ENCODE results near the gene FOXL1.

The FOXL1 gene

DNA sequence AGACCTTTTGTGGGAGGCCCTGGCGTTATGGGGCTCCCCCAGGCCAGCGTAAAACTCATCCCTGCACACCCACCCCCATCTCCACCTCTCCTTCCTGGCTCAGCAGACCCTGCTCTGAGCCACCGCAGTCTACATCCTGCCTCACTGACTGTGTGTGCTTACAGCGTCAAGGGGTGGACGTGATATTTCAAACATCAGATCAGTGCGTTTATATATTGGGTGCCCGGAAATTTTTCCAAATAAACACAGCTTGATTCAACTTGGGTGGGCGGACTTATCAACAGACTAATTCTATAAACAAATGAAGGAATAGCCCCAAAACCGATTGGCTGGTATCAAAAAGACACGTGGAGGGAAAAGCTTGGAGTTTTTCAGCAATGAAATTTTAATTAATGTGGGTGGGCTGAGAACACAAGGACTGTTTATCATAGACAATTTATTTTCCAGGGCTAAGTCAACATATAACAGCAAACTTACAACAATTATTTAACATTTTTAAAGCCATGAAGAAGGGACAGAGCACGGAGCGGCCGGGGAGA, at the start of gene FOXL1:
TSS of gene FOXL1 (plus strand) at position 489 of the 539 bp plus-strand sequence. CDS start 175 bp downstream, outside the sequence.
- H3K4me3 ChIP-seq (ENCODE audit: low read length): no peak within 1 kb of the TSS
- TF ChIP-seq ZNF274 (IDR thresholded peaks at IDR 0.05; ENCODE audit: low read depth, low read length): no peak

GRCh38 chr16:86529160-86529559, 49.2 kb upstream of the FOXL1 start:
- no peak for TF ChIP-seq ZNF274 (IDR thresholded peaks at IDR 0.05; ENCODE audit: low read depth, low read length)

DNA sequence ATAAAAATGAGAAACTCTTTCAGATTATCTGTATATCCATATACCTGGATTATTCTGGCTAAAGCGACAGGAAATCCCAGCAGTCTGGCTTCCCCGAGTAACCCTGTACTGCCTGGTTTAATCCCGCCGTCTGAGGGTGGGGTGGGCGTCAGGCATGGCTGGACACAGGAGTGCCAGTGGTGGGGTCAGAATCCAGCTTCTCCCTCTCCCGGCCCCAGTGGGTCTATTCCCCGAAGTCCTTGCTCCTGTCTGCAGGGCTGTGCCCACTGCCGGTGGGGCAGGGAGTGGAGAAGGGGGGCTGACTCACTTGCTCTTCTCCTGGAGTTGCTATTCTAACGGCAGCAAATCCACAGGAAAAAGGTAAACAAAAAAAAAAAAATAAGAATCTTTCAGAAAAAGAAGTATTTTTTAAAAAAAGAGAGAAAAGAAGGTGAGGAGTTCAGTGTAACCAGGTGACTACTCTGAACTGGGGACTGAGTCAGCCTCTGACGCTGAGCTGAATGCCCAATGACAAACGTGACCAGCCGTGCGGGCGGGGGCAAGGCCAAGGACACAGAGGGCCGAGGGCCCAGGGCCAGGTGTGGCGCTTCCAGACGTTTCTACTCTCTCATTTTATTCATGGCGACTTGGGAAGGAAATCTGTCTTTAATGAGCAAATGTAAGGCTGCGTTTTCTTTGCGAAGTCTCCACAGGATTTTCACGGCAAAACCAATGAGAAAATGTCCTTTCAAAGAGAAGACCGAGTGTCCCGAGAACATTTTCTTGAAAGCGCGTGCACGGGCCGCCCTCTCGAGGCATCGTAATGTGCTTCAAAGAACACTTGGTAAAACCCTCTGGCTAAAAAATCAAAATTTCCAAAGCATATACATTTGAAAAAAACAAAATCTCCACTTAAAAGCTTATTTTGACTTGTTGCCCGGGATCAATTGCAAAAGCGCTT, 47.8 kb upstream of the FOXL1 start:
- no peak for TF ChIP-seq ZNF274 (IDR thresholded peaks at IDR 0.05; ENCODE audit: low read depth, low read length)
- H3K4me3 ChIP-seq (ENCODE audit: low read length): no peak overlapping the region

More at GRCh38 chr16:86529160-86529559, 49.2 kb upstream of the FOXL1 start:
- no peak overlapping the region for H3K4me3 ChIP-seq (ENCODE audit: low read length)

DNA sequence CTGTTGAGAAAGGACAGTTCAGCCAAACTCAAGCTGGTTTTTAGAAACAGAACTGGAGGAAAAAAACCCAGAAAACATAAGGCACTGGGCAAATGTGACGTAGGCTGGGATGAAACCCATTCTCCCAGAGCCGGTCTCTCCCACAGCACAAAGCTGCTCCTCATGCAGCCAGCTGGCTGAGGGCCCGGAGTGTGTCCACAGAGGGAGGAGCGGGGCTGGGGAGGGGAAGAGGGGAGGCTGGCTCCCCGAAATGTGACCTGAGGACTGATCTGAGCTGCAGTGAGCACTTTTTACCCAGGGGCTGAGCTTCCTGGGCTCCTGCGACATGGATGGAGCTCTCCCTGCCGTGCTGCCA, 47.2 kb upstream of the FOXL1 start:
- H3K4me3 ChIP-seq (ENCODE audit: low read length): no peak overlapping the region

GRCh38 chr16:86531641-86532525, 46.5 kb upstream of the FOXL1 start:
- no peak for TF ChIP-seq ZNF274 (IDR thresholded peaks at IDR 0.05; ENCODE audit: low read depth, low read length)

More for the DNA sequence above, 47.2 kb upstream of the FOXL1 start:
- no peak for TF ChIP-seq ZNF274 (IDR thresholded peaks at IDR 0.05; ENCODE audit: low read depth, low read length)

GRCh38 chr16:86532526-86532815, 45.9 kb upstream of the FOXL1 start:
- no peak overlapping the region for H3K4me3 ChIP-seq (ENCODE audit: low read length)
- no peak for TF ChIP-seq ZNF274 (IDR thresholded peaks at IDR 0.05; ENCODE audit: low read depth, low read length)

More at GRCh38 chr16:86531641-86532525, 46.5 kb upstream of the FOXL1 start:
- no peak overlapping the region for H3K4me3 ChIP-seq (ENCODE audit: low read length)

- no peak for TF ChIP-seq ZNF274 (IDR thresholded peaks at IDR 0.05; ENCODE audit: low read depth, low read length)
- H3K4me3 ChIP-seq (ENCODE audit: low read length): no peak overlapping the region
These were observed 45.3 kb upstream of the FOXL1 start for GRCh38 chr16:86533076-86533475.

- no peak overlapping the region for H3K4me3 ChIP-seq (ENCODE audit: low read length)
- no peak for TF ChIP-seq ZNF274 (IDR thresholded peaks at IDR 0.05; ENCODE audit: low read depth, low read length)
These were observed 44.5 kb upstream of the FOXL1 start for GRCh38 chr16:86533767-86534351.

- no peak for TF ChIP-seq ZNF274 (IDR thresholded peaks at IDR 0.05; ENCODE audit: low read depth, low read length)
- no peak overlapping the region for H3K4me3 ChIP-seq (ENCODE audit: low read length)
These were observed 43.4 kb upstream of the FOXL1 start for GRCh38 chr16:86534779-86535615.

- no peak overlapping the region for H3K4me3 ChIP-seq (ENCODE audit: low read length)
- TF ChIP-seq ZNF274 (IDR thresholded peaks at IDR 0.05; ENCODE audit: low read depth, low read length): no peak
These were observed 41.7 kb upstream of the FOXL1 start for GRCh38 chr16:86536621-86537020.

- H3K4me3 ChIP-seq (ENCODE audit: low read length): no peak overlapping the region
- TF ChIP-seq ZNF274 (IDR thresholded peaks at IDR 0.05; ENCODE audit: low read depth, low read length): no peak
These were observed 40.9 kb upstream of the FOXL1 start for GRCh38 chr16:86537486-86537885.

DNA sequence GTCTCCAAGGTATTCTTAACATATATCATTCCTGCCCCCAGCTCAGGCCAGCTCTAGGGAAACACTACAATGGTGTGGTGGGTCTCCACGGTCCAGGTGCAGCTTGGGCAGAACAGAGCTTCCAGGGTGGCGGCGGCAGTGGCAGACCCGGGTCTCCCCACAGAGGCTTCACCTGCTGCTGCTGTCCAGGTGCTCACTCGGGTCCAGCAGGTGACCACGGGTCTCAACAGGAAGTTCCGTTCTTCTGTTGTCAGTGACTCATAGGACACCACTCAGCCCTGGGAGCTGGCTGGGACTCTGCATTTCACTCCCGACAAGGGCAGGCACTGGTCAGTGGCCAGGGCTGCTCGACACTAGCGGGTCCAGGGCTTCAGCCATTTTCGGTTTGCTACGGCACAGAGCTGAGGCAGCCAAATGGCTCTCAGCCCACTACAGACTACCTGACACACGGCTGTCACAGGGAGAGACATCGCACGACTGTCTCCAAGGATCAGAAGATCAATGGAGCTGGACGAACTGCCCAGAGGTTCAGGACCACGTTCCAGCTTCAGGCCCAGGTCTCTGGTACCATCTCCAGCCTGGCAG, 40.1 kb upstream of the FOXL1 start:
- H3K4me3 ChIP-seq (ENCODE audit: low read length): no peak overlapping the region
- no peak for TF ChIP-seq ZNF274 (IDR thresholded peaks at IDR 0.05; ENCODE audit: low read depth, low read length)

GRCh38 chr16:86540894-86541293, 37.5 kb upstream of the FOXL1 start:
- no peak overlapping the region for H3K4me3 ChIP-seq (ENCODE audit: low read length)
- TF ChIP-seq ZNF274 (IDR thresholded peaks at IDR 0.05; ENCODE audit: low read depth, low read length): no peak
